Measurements from ENCODE around the gene ATL2. TPM values are rescaled to one million over a fixed set of nuclear protein-coding genes. Genes with fewer than 3 reads are reported as not detected.
"Not testable (repeated sequence)": the region's sequence is repeated elsewhere in the genome, so short reads cannot be mapped to it uniquely, and the experiment has no call there.

ATL2 gene
- total RNA-seq, 1 donor from 2014 or later = 75.3 TPM

GRCh38 chr2:38322224-38322914 lies 54.7 kb downstream of the ATL2 start:
- no peaks in the 10 kb centered on the region for H3K9me3 Mint-ChIP-seq
- no peak for TF ChIP-seq CTCF (IDR thresholded peaks at IDR 0.05; ENCODE audit: unreplicated experiment)
- H3K27me3 Mint-ChIP-seq (ENCODE audit: low read depth) = no peaks in the 10 kb centered on the region
- peaks cover 9% of the 10 kb centered on the region for H3K36me3 Mint-ChIP-seq
- peaks cover 22% of the 10 kb centered on the region for H3K4me1 Mint-ChIP-seq
- no peak for DNase-seq (ENCODE audit: low spot score in 2 of 2, unreplicated experiment in 2 of 2)
- peak overlapping the region; percentile 33 for H3K27ac Mint-ChIP-seq
- H3K4me3 Mint-ChIP-seq = no peak overlapping the region

- peaks cover 19% of the 10 kb centered on the region for H3K4me1 Mint-ChIP-seq
- not testable (repeated sequence) for H3K36me3 Mint-ChIP-seq; H3K4me3 Mint-ChIP-seq; DNase-seq (ENCODE audit: low spot score in 2 of 2, unreplicated experiment in 2 of 2); H3K27me3 Mint-ChIP-seq (ENCODE audit: low read depth); H3K27ac Mint-ChIP-seq; H3K9me3 Mint-ChIP-seq
These were observed 57.8 kb downstream of the ATL2 start for GRCh38 chr2:38319240-38319639.

GRCh38 chr2:38317725-38318124 lies 59.3 kb downstream of the ATL2 start:
- DNase-seq (ENCODE audit: low spot score in 2 of 2, unreplicated experiment in 2 of 2) = no peak
- no peak for TF ChIP-seq CTCF (IDR thresholded peaks at IDR 0.05; ENCODE audit: unreplicated experiment)
- Mint-ChIP-seq H3K27me3 (ENCODE audit: low read depth) (no peaks in the 10 kb centered on the region), H3K36me3 (peaks cover 11% of the 10 kb centered on the region), H3K9me3 (no peaks in the 10 kb centered on the region), H3K4me3 (no peak overlapping the region), H3K4me1 (peaks cover 11% of the 10 kb centered on the region), H3K27ac (no peak overlapping the region)

GRCh38 chr2:38315707-38316333 lies 61.3 kb downstream of the ATL2 start:
- H3K27ac Mint-ChIP-seq = no peak overlapping the region
- no peaks in the 10 kb centered on the region for H3K9me3 Mint-ChIP-seq
- no peak for DNase-seq (ENCODE audit: low spot score in 2 of 2, unreplicated experiment in 2 of 2)
- H3K4me3 Mint-ChIP-seq = no peak overlapping the region
- no peaks in the 10 kb centered on the region for H3K27me3 Mint-ChIP-seq (ENCODE audit: low read depth)
- peaks cover 8% of the 10 kb centered on the region for H3K4me1 Mint-ChIP-seq
- peaks cover 25% of the 10 kb centered on the region for H3K36me3 Mint-ChIP-seq
- peak; percentile 60 for TF ChIP-seq CTCF (IDR thresholded peaks at IDR 0.05; ENCODE audit: unreplicated experiment)

- Mint-ChIP-seq H3K4me3 (no peak overlapping the region), H3K4me1 (peaks cover 15% of the 10 kb centered on the region), H3K27ac (peak overlapping the region; percentile 30), H3K36me3 (peaks cover 70% of the 10 kb centered on the region), H3K9me3 (peaks cover 14% of the 10 kb centered on the region), H3K27me3 (ENCODE audit: low read depth) (no peaks in the 10 kb centered on the region)
- no peak for TF ChIP-seq CTCF (IDR thresholded peaks at IDR 0.05; ENCODE audit: unreplicated experiment)
- no peak for DNase-seq (ENCODE audit: low spot score in 2 of 2, unreplicated experiment in 2 of 2)
These were observed 68.3 kb downstream of the ATL2 start for GRCh38 chr2:38308821-38309220.

- peaks cover 4% of the 10 kb centered on the region for H3K4me1 Mint-ChIP-seq
- no peak for DNase-seq (ENCODE audit: low spot score in 2 of 2, unreplicated experiment in 2 of 2)
- TF ChIP-seq CTCF (IDR thresholded peaks at IDR 0.05; ENCODE audit: unreplicated experiment) = no peak
- peaks cover 14% of the 10 kb centered on the region for H3K9me3 Mint-ChIP-seq
- H3K4me3 Mint-ChIP-seq = no peak overlapping the region
- no peaks in the 10 kb centered on the region for H3K27me3 Mint-ChIP-seq (ENCODE audit: low read depth)
- no peak overlapping the region for H3K27ac Mint-ChIP-seq
- peaks cover 55% of the 10 kb centered on the region for H3K36me3 Mint-ChIP-seq
These were observed 74.9 kb downstream of the ATL2 start for GRCh38 chr2:38301969-38302702.
